A549 (cell line): ENCODE measurements around the gene ATOSA.

ENCODE experiments used
- BHLHE40 ChIP-seq: IDR thresholded peaks from 2 replicates; pipeline ENCODE4 v1.6.1; 2012; ENCODE audit warnings: low read depth, low read length, inconsistent platforms
- CEBPB ChIP-seq, 2 experiments: fragments of >200 bp in 1 of 2; sonication (Bioruptor Twin) in 1 of 2; formaldehyde crosslinking in 1 of 2; IDR thresholded peaks; 2 replicates each; pipeline ENCODE4 v1.6.1; 2012 to 2016
- CTCF ChIP-seq: fragments of >200 bp; sonication (Bioruptor Twin); formaldehyde crosslinking; IDR thresholded peaks from 3 replicates; pipeline ENCODE4 v1.5.1; 2016
- POLR2A ChIP-seq: IDR thresholded peaks from 2 replicates; pipeline ENCODE4 v1.6.1; 2012; ENCODE audit warnings: mild to moderate bottlenecking, low read length
- POLR2AphosphoS2 ChIP-seq: conservative IDR thresholded peaks from 2 replicates; pipeline ENCODE4 v1.6.1; 2012; ENCODE audit warnings: low read length, improper control_type of control experiment, inconsistent platforms
- RCOR1 ChIP-seq: fragments of 150-350 bp; IDR thresholded peaks from 2 replicates; pipeline ENCODE4 v1.6.1; 2014; ENCODE audit warnings: antibody characterized with exemption, low read length, low read depth

- TF ChIP-seq POLR2A, result no peak
- no peak for TF ChIP-seq RCOR1
- no peak for TF ChIP-seq CTCF
- TF ChIP-seq CEBPB (IDR thresholded peaks at IDR 0.05), result no peak
- TF ChIP-seq POLR2AphosphoS2, result no peak
- no peak for TF ChIP-seq BHLHE40
These were observed 26.9 kb downstream of the ATOSA start for GRCh38 chr15:52652286-52652685.
